Measurements from ENCODE around the gene ARMC7.

DNA sequence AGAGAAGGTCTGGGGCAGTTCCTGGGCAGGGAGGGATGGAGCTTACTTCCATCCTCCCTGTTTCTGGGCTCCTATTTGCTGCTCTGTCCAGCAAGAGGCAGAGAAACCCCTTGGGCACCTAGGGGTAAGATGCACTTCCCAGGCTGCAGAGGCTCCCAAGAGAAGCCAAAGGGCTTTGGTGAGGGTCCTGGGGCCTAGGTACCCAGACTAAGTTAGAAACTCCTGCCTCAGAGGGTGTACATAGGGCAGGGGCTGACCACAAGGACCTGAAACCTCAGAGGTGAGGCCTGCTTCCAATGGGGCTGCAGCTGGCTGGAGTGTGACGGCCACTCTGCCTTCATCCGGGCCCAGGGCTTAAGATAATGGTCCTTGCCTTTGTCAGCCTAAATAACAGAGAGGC lies 1.6 kb upstream of the ARMC7 start:
- TF ChIP-seq, protein P1, sequence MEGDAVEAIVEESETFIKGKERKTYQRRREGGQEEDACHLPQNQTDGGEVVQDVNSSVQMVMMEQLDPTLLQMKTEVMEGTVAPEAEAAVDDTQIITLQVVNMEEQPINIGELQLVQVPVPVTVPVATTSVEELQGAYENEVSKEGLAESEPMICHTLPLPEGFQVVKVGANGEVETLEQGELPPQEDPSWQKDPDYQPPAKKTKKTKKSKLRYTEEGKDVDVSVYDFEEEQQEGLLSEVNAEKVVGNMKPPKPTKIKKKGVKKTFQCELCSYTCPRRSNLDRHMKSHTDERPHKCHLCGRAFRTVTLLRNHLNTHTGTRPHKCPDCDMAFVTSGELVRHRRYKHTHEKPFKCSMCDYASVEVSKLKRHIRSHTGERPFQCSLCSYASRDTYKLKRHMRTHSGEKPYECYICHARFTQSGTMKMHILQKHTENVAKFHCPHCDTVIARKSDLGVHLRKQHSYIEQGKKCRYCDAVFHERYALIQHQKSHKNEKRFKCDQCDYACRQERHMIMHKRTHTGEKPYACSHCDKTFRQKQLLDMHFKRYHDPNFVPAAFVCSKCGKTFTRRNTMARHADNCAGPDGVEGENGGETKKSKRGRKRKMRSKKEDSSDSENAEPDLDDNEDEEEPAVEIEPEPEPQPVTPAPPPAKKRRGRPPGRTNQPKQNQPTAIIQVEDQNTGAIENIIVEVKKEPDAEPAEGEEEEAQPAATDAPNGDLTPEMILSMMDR (IDR thresholded peaks at IDR 0.05): no peak
- no peak for TF ChIP-seq EZH2phosphoT487 (IDR thresholded peaks at IDR 0.05)
- no peak for TF ChIP-seq EZH2 (IDR thresholded peaks at IDR 0.05)

Data from neural progenitor cell (in vitro differentiated cells).